Prostate gland (tissue), 2 donors: ENCODE results near the gene ANO2. TPM values are rescaled to one million over a fixed set of nuclear protein-coding genes. Genes with fewer than 3 reads are reported as not detected.

ENCODE experiments used
- DNase-seq: peaks from one replicate; pipeline ENCODE4 v3.0.0-alpha.2; 2019; ENCODE audit warnings: low spot score
- H3K27ac ChIP-seq, 2 donors: fragments of 200-600 bp; sonication (generic); 2 replicates each; pipeline ENCODE4 v1.5.1; 2017 to 2019
- H3K27me3 ChIP-seq: fragments of 200-600 bp; sonication (generic); replicated peaks from 2 replicates; pipeline ENCODE4 v1.5.1; 2019; ENCODE audit not compliant: insufficient read depth
- H3K36me3 ChIP-seq, 2 donors: fragments of 200-600 bp; sonication (generic); 1 replicate in 1 of 2; 2 replicates in 1 of 2; pipeline versions ENCODE4 v1.5.1 to v1.8.1; 2017 to 2019
- H3K4me1 ChIP-seq: fragments of 200-600 bp; sonication (generic); replicated peaks from 2 replicates; pipeline ENCODE4 v1.5.1; 2019
- H3K4me3 ChIP-seq, 2 donors: fragments of 200-600 bp; sonication (generic); 2 replicates each; pipeline ENCODE4 v1.5.1; 2017 to 2019
- H3K9me3 ChIP-seq: fragments of 200-600 bp; sonication (generic); 2 replicates; pipeline ENCODE4 v1.5.1; 2017
- POLR2A ChIP-seq: fragments of 450-650 bp; IDR thresholded peaks from one replicate; pipeline ENCODE4 v1.6.1; 2016; ENCODE audit warnings: antibody characterized with exemption, mild to moderate bottlenecking
- POLR2AphosphoS5 ChIP-seq: sonication (generic); formaldehyde crosslinking; IDR thresholded peaks from one replicate; pipeline ENCODE4 v1.6.1; 2017; ENCODE audit warnings: antibody characterized with exemption
- WGBS: methylation state at CpG from one replicate; pipeline ENCODE4 v1.1.5; 2018; 5-methylcytosine and 5-hydroxymethylcytosine counted together
- intact Hi-C: fragments of 100-400 bp; cut with DNase I; formaldehyde crosslinking; loops from one replicate; pipeline ENCODE4 v1.14.2; 2022
- total RNA-seq, 2 donors: library from RNA; depleted of rRNA; stranded (reverse); fragments of >200 nt; gene quantifications; one replicate each; pipeline ENCODE4 v1.1.0, GENCODE V29; 2016
- TF ChIP-seq, protein P1 (sequence below), 4 experiments: fragments of 200-600 bp in 2 of 4; fragments of 450-650 bp in 2 of 4; sonication (generic) in 2 of 4; IDR thresholded peaks; 1 replicate in 3 of 4; 2 replicates in 1 of 4; pipeline ENCODE4 v1.5.1; 2016 to 2019; ENCODE audit warnings: antibody characterized with exemption in 4 of 4, mild to moderate bottlenecking in 2 of 4, moderate library complexity in 2 of 4

ANO2 gene
- total RNA-seq, 2 donors from 2014 or later = 0.64 to 7.0 TPM

DNA sequence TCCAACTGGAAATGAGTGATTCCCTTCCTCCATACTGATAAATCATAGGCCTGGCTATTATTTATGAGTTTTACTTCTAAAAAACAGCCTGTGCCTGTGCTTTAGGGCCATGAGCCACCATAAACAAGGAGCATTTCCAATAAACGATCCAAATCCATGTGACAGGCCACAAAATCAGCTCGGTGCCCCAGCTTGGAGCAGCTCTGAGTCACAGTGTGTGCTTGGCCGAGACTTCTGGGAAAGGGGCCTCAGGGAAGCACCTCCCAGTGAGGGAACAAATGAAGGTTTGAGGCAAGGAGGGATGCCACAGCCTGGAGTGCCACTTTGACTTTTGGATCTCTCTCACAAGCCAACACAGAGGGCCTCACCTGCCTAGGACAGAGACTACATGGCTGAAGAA, 322.8 kb downstream of the ANO2 start:
- intact Hi-C loops = no loop called here
- no peaks in the 10 kb centered on the region for H3K36me3 ChIP-seq
- H3K27ac ChIP-seq = no peak overlapping the region
- DNase-seq = no peak
- TF ChIP-seq POLR2A (no peak), POLR2AphosphoS5 (peak; percentile 37)
- TF ChIP-seq, protein P1, sequence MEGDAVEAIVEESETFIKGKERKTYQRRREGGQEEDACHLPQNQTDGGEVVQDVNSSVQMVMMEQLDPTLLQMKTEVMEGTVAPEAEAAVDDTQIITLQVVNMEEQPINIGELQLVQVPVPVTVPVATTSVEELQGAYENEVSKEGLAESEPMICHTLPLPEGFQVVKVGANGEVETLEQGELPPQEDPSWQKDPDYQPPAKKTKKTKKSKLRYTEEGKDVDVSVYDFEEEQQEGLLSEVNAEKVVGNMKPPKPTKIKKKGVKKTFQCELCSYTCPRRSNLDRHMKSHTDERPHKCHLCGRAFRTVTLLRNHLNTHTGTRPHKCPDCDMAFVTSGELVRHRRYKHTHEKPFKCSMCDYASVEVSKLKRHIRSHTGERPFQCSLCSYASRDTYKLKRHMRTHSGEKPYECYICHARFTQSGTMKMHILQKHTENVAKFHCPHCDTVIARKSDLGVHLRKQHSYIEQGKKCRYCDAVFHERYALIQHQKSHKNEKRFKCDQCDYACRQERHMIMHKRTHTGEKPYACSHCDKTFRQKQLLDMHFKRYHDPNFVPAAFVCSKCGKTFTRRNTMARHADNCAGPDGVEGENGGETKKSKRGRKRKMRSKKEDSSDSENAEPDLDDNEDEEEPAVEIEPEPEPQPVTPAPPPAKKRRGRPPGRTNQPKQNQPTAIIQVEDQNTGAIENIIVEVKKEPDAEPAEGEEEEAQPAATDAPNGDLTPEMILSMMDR (IDR thresholded peaks at IDR 0.05) = no peak
- no peak overlapping the region for H3K4me3 ChIP-seq
- H3K27me3 ChIP-seq = no peaks in the 10 kb centered on the region
- 58% methylated on average over 3 of the region's 3 CpGs for WGBS
- no peaks in the 10 kb centered on the region for H3K4me1 ChIP-seq
- no peaks in the 10 kb centered on the region for H3K9me3 ChIP-seq

DNA sequence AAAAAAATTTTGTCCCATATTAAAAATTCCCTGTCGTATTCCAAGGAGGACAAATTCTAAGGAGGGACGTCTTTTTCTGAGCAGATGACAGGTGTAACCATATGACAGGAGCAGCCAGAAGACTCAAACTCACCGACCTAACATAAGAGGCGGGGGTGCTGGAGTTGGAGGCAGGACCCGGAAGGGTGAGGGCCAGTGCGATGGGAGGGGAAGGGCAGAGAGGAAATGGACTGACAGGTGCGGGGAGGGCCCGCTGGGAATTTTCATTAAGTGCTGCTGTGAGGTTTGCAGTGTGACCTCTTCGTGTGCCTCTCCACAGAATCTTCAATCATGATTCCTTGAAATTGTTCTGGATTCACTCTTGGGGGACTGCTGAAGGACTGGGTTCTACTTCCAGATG, 323.7 kb downstream of the ANO2 start:
- no peaks in the 10 kb centered on the region for H3K27me3 ChIP-seq
- intact Hi-C loops = no loop called here
- no peak overlapping the region for H3K4me3 ChIP-seq
- H3K4me1 ChIP-seq = no peaks in the 10 kb centered on the region
- H3K27ac ChIP-seq = no peak overlapping the region
- DNase-seq = no peak
- TF ChIP-seq POLR2A (no peak), POLR2AphosphoS5 (no peak)
- TF ChIP-seq, protein P1 (IDR thresholded peaks at IDR 0.05) = no peak
- H3K9me3 ChIP-seq = no peaks in the 10 kb centered on the region
- 89% methylated on average over 9 of the region's 9 CpGs for WGBS
- H3K36me3 ChIP-seq = no peaks in the 10 kb centered on the region

DNA sequence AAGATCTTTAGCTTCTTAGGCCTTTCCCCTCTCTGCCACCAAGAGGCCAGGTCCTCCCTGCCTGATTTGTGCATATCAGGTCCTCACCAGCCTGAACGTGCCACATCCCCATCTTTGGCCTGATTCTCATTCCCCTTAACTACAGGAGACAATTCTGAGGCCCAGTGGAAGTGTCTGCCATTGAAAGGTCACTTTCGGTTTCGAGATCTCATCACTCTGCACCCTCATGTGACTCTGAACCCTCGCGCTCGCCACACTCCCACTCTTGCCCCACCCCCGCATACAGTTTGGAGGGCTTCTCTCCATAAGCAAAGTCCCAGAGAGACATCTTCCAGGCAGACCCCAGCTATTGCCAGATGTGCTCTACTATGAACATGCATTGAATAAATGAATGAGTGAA, 324.2 kb downstream of the ANO2 start:
- Histone ChIP-seq H3K36me3 (no peaks in the 10 kb centered on the region), H3K4me1 (no peaks in the 10 kb centered on the region), H3K27ac (no peak overlapping the region), H3K9me3 (no peaks in the 10 kb centered on the region), H3K27me3 (no peaks in the 10 kb centered on the region), H3K4me3 (no peak overlapping the region)
- WGBS = 93% methylated on average over 7 of the region's 7 CpGs
- TF ChIP-seq, protein P1 (IDR thresholded peaks at IDR 0.05) = no peak
- TF ChIP-seq POLR2A (no peak), POLR2AphosphoS5 (no peak)
- DNase-seq = no peak
- intact Hi-C loops = no loop called here

DNA sequence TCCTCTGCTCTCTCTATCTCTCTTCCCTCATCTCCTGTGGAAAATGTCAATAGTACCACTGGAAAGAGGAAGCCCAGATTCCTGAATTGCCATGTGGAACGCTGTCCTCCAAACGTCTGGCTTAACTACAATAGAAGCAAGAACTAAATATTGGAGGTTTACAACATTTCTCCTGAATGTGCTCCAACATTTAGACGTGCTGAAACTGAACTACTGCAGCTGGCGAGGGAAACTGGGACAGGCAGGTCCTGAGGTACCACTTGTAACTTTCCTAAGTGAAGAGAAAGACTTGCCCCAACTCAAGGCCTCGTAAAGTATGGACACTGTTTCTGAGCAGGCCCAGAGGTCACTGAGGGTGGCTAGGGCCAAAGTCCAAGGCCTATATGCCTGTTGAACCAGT, 325.4 kb downstream of the ANO2 start:
- H3K4me3 ChIP-seq = no peak overlapping the region
- no peaks in the 10 kb centered on the region for H3K36me3 ChIP-seq
- H3K27ac ChIP-seq = no peak overlapping the region
- intact Hi-C loops = no loop called here
- no peaks in the 10 kb centered on the region for H3K4me1 ChIP-seq
- H3K9me3 ChIP-seq = no peaks in the 10 kb centered on the region
- no peak for TF ChIP-seq POLR2A
- TF ChIP-seq POLR2AphosphoS5 = peak; percentile 24
- DNase-seq = no peak
- H3K27me3 ChIP-seq = no peaks in the 10 kb centered on the region
- WGBS = 13% methylated on average over 5 of the region's 5 CpGs

DNA sequence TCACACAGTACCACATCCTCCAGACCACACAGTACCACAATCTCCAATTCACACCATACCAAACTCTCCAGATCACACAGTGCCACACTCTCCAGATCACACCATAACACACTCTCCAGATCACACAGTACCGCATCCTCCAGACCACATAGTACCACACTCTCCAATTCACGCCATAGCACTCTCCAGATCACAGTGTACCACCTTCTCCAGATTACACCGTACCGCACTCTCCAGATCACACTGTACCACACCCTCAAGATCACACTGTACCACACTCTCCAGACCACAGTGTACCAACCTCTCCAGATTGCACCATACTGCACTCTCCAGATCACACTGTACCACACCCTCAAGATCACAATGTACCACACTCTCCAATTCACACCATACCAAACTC, 328.2 kb downstream of the ANO2 start:
- no peak for DNase-seq
- no peak overlapping the region for H3K4me3 ChIP-seq
- no peaks in the 10 kb centered on the region for H3K27me3 ChIP-seq
- no peaks in the 10 kb centered on the region for H3K36me3 ChIP-seq
- intact Hi-C loops = no loop called here
- H3K9me3 ChIP-seq = no peaks in the 10 kb centered on the region
- no peaks in the 10 kb centered on the region for H3K4me1 ChIP-seq
- no peak overlapping the region for H3K27ac ChIP-seq
- 88% methylated on average over 4 of the region's 4 CpGs for WGBS
- TF ChIP-seq POLR2AphosphoS5 = no peak
- TF ChIP-seq, protein P1 (IDR thresholded peaks at IDR 0.05) = no peak
- no peak for TF ChIP-seq POLR2A
